ENCODE results near the gene ECT2.
A peak's percentile ranks its signal among the peaks of the same experiment; 100 is the strongest.
"Not testable (repeated sequence)": the region's sequence is repeated elsewhere in the genome, so short reads cannot be mapped to it uniquely, and the experiment has no call there.

The ECT2 gene

GRCh38 chr3:172750368-172751174, at the start of gene ECT2:
Gene ECT2, plus strand, starts transcription at chr3:172750726. Its CDS starts 3,805 bp downstream, at chr3:172754531.
- peak; percentile 99 for DNase-seq

- no peak for DNase-seq
Measured at GRCh38 chr3:172700936-172701455, 49.5 kb upstream of the ECT2 start.

GRCh38 chr3:172701751-172702150, 48.8 kb upstream of the ECT2 start:
- no peak for DNase-seq

GRCh38 chr3:172702256-172702655, 48.3 kb upstream of the ECT2 start:
- DNase-seq, result no peak

- not testable (repeated sequence) for DNase-seq
Measured at GRCh38 chr3:172702731-172703130, 47.8 kb upstream of the ECT2 start.

GRCh38 chr3:172704001-172704400, 46.5 kb upstream of the ECT2 start:
- no peak for DNase-seq

- DNase-seq, result no peak
Measured at GRCh38 chr3:172705170-172705569, 45.4 kb upstream of the ECT2 start.

GRCh38 chr3:172707030-172707429, 43.5 kb upstream of the ECT2 start:
- no peak for DNase-seq

- no peak for DNase-seq
Measured at GRCh38 chr3:172707967-172708366, 42.6 kb upstream of the ECT2 start.

- no peak for DNase-seq
Measured at GRCh38 chr3:172708921-172709773, 41.4 kb upstream of the ECT2 start.

- peak; percentile 49 for DNase-seq
Measured at GRCh38 chr3:172709774-172710663, 40.5 kb upstream of the ECT2 start.

- peak; percentile 90 for DNase-seq
Measured at GRCh38 chr3:172710664-172711453, 39.7 kb upstream of the ECT2 start, which contains the start of gene NCEH1. Gene NCEH1, minus strand, starts transcription at chr3:172711067. Its CDS starts 83 bp downstream, at chr3:172710984.

- DNase-seq, result no peak
Measured at GRCh38 chr3:172711454-172711795, 39.1 kb upstream of the ECT2 start.

GRCh38 chr3:172713316-172713715, 37.2 kb upstream of the ECT2 start:
- no peak for DNase-seq

- no peak for DNase-seq
Measured at GRCh38 chr3:172716476-172716875, 34.0 kb upstream of the ECT2 start.

GRCh38 chr3:172717493-172718088, 32.9 kb upstream of the ECT2 start:
- DNase-seq, result no peak

GRCh38 chr3:172722536-172723040, 27.9 kb upstream of the ECT2 start:
- not testable (repeated sequence) for DNase-seq

GRCh38 chr3:172726380-172726779, 24.1 kb upstream of the ECT2 start:
- no peak for DNase-seq

GRCh38 chr3:172735014-172735413, 15.5 kb upstream of the ECT2 start:
- DNase-seq, result no peak

GRCh38 chr3:172739462-172739861, 11.1 kb upstream of the ECT2 start:
- DNase-seq, result no peak

GRCh38 chr3:172746475-172746874, 4.1 kb upstream of the ECT2 start:
- DNase-seq, result no peak

Data from DMS79 (cell line).